Naive B cell (primary cell): ENCODE results near the gene EVI2B. TPM values are rescaled to one million over a fixed set of nuclear protein-coding genes. Genes with fewer than 3 reads are reported as not detected.
"Not testable (repeated sequence)": the region's sequence is repeated elsewhere in the genome, so short reads cannot be mapped to it uniquely, and the experiment has no call there.

Experiments used
- ATAC-seq, 2 donors: fragments of 150-1000 bp; cut with Tn5 transposase; 2 replicates each; pipeline ENCODE4 v1.10.0; 2021; ENCODE audit warnings: low read depth in 2 of 2, mild to moderate bottlenecking in 2 of 2, moderate library complexity in 2 of 2
- DNase-seq: peaks from one replicate; pipeline ENCODE4 v3.0.0; 2022
- H3K27ac Mint-ChIP-seq, 6 donors: one replicate each; pipeline ENCODE4 v1.8.0; 2020 to 2022; ENCODE audit warnings: mild to moderate bottlenecking in 6 of 6, mixed read lengths in 6 of 6, moderate library complexity in 5 of 6, inconsistent platforms in 2 of 6
- H3K27me3 Mint-ChIP-seq, 3 donors: one replicate each; pipeline ENCODE4 v1.8.0; 2021 to 2022; ENCODE audit warnings: mixed read lengths in 3 of 3, mild to moderate bottlenecking in 1 of 3
- H3K36me3 Mint-ChIP-seq, 2 donors: one replicate each; pipeline ENCODE4 v1.8.0; 2020 to 2022; ENCODE audit warnings: mixed read lengths in 2 of 2, inconsistent platforms in 1 of 2, mild to moderate bottlenecking in 1 of 2
- H3K4me1 Mint-ChIP-seq, 3 donors: one replicate each; pipeline ENCODE4 v1.8.0; 2020 to 2022; ENCODE audit warnings: mixed read lengths in 3 of 3, inconsistent platforms in 1 of 3, mild to moderate bottlenecking in 1 of 3, moderate library complexity in 1 of 3
- H3K4me3 Mint-ChIP-seq, 8 donors: one replicate each; pipeline ENCODE4 v1.8.0; 2020 to 2022; ENCODE audit warnings: mild to moderate bottlenecking in 8 of 8, mixed read lengths in 8 of 8, moderate library complexity in 8 of 8, inconsistent platforms in 2 of 8
- H3K9me3 Mint-ChIP-seq, 7 donors: one replicate each; pipeline ENCODE4 v1.8.0; 2020 to 2022; ENCODE audit warnings: mixed read lengths in 7 of 7, mild to moderate bottlenecking in 5 of 7, inconsistent platforms in 2 of 7, moderate library complexity in 1 of 7
- polyA plus RNA-seq, 6 donors: library from polyadenylated mRNA; unstranded; fragments of 300-500 nt; fragmentation: Illumina TruSeq; gene quantifications; one replicate each; pipeline ENCODE4 v1.2.3, GENCODE V29; 2021; ENCODE audit warnings: low read depth in 6 of 6

The EVI2B gene
- polyA plus RNA-seq, 6 donors from 2014 or later: 146 to 201 (median 184) TPM

- ATAC-seq (no peak), DNase-seq (no peak)
- H3K27me3 Mint-ChIP-seq: no peaks in the 10 kb centered on the region
- peaks cover 0 to 5% (median 0%) of the 10 kb centered on the region in 7 donors for H3K9me3 Mint-ChIP-seq
- H3K4me1 Mint-ChIP-seq: peaks cover 55 to 83% (median 74%) of the 10 kb centered on the region in 3 donors
- peak overlapping the region in 1 of 6 donors; percentile 92 for H3K27ac Mint-ChIP-seq
- H3K4me3 Mint-ChIP-seq: peak overlapping the region in 7 of 8 donors; percentile 72 to 99 (median 93)
- peaks cover 34 to 48% of the 10 kb centered on the region in 2 donors for H3K36me3 Mint-ChIP-seq
Observed at GRCh38 chr17:31307640-31308039, 6.2 kb downstream of the EVI2B start.

GRCh38 chr17:31299624-31300023 is 14.2 kb downstream of the EVI2B start:
- peaks cover 17 to 18% of the 10 kb centered on the region in 2 donors for H3K36me3 Mint-ChIP-seq
- ATAC-seq (no peak), DNase-seq (no peak)
- H3K4me1 Mint-ChIP-seq: peaks cover 23 to 32% (median 32%) of the 10 kb centered on the region in 3 donors
- no peak overlapping the region for H3K4me3 Mint-ChIP-seq
- peaks cover 0 to 2% (median 0%) of the 10 kb centered on the region in 7 donors for H3K9me3 Mint-ChIP-seq
- H3K27me3 Mint-ChIP-seq: no peaks in the 10 kb centered on the region
- H3K27ac Mint-ChIP-seq: no peak overlapping the region

- no peaks in the 10 kb centered on the region for H3K36me3 Mint-ChIP-seq
- DNase-seq (no peak), ATAC-seq (no peak)
- H3K4me1 Mint-ChIP-seq: peaks cover 13 to 15% (median 13%) of the 10 kb centered on the region in 3 donors
- H3K4me3 Mint-ChIP-seq: no peak within 1 kb of the TSS
- H3K9me3 Mint-ChIP-seq: no peaks in the 10 kb centered on the region
- no peaks in the 10 kb centered on the region for H3K27me3 Mint-ChIP-seq
- no peak within 1 kb of the TSS for H3K27ac Mint-ChIP-seq
Observed at GRCh38 chr17:31297090-31297489, 16.8 kb downstream of the EVI2B start, which contains the start of gene OMG. Gene OMG, minus strand, starts transcription at chr17:31297239. Its CDS starts 908 bp downstream, at chr17:31296331.

- Mint-ChIP-seq H3K4me1 (peaks cover 6 to 7% (median 7%) of the 10 kb centered on the region in 3 donors), H3K36me3 (peaks cover 0 to 5% of the 10 kb centered on the region in 2 donors), H3K27me3 (no peaks in the 10 kb centered on the region), H3K9me3 (no peaks in the 10 kb centered on the region), H3K4me3 (no peak overlapping the region), H3K27ac (no peak overlapping the region)
- DNase-seq (no peak), ATAC-seq (no peak)
Observed at GRCh38 chr17:31296142-31296541, 17.7 kb downstream of the EVI2B start.

- no peaks in the 10 kb centered on the region for H3K9me3 Mint-ChIP-seq
- no peak overlapping the region for H3K27ac Mint-ChIP-seq
- peaks cover 0 to 4% (median 4%) of the 10 kb centered on the region in 3 donors for H3K4me1 Mint-ChIP-seq
- peaks cover 0 to 5% of the 10 kb centered on the region in 2 donors for H3K36me3 Mint-ChIP-seq
- no peaks in the 10 kb centered on the region for H3K27me3 Mint-ChIP-seq
- no peak for DNase-seq
- H3K4me3 Mint-ChIP-seq: no peak overlapping the region
- no peak for ATAC-seq
Observed at GRCh38 chr17:31295489-31295871, 18.4 kb downstream of the EVI2B start.

- DNase-seq (no peak), ATAC-seq (no peak)
- H3K27ac Mint-ChIP-seq: no peak overlapping the region
- no peak overlapping the region for H3K4me3 Mint-ChIP-seq
- H3K4me1 Mint-ChIP-seq: peaks cover 0 to 7% (median 4%) of the 10 kb centered on the region in 3 donors
- no peaks in the 10 kb centered on the region for H3K27me3 Mint-ChIP-seq
- peaks cover 0 to 5% of the 10 kb centered on the region in 2 donors for H3K36me3 Mint-ChIP-seq
- H3K9me3 Mint-ChIP-seq: no peaks in the 10 kb centered on the region
Observed at GRCh38 chr17:31294820-31295488, 18.9 kb downstream of the EVI2B start.

GRCh38 chr17:31294231-31294630 is 19.6 kb downstream of the EVI2B start:
- Mint-ChIP-seq H3K27ac (no peak overlapping the region), H3K4me3 (no peak overlapping the region), H3K9me3 (no peaks in the 10 kb centered on the region), H3K27me3 (no peaks in the 10 kb centered on the region), H3K4me1 (peaks cover 0 to 4% (median 3%) of the 10 kb centered on the region in 3 donors), H3K36me3 (peaks cover 0 to 5% of the 10 kb centered on the region in 2 donors)
- ATAC-seq (no peak), DNase-seq (no peak)

GRCh38 chr17:31293581-31293980 is 20.3 kb downstream of the EVI2B start:
- DNase-seq: no peak
- H3K4me1 Mint-ChIP-seq: peaks cover 0 to 4% (median 3%) of the 10 kb centered on the region in 3 donors
- ATAC-seq: no peak
- H3K27me3 Mint-ChIP-seq: no peaks in the 10 kb centered on the region
- peaks cover 0 to 5% of the 10 kb centered on the region in 2 donors for H3K36me3 Mint-ChIP-seq
- no peak overlapping the region for H3K4me3 Mint-ChIP-seq
- H3K27ac Mint-ChIP-seq: peak overlapping the region in 1 of 6 donors; percentile 66
- H3K9me3 Mint-ChIP-seq: no peaks in the 10 kb centered on the region

- no peaks in the 10 kb centered on the region for H3K9me3 Mint-ChIP-seq
- no peaks in the 10 kb centered on the region for H3K27me3 Mint-ChIP-seq
- H3K27ac Mint-ChIP-seq: no peak overlapping the region
- H3K4me1 Mint-ChIP-seq: peaks cover 0 to 4% (median 3%) of the 10 kb centered on the region in 3 donors
- no peak for ATAC-seq
- no peak for DNase-seq
- no peak overlapping the region for H3K4me3 Mint-ChIP-seq
- H3K36me3 Mint-ChIP-seq: peaks cover 0 to 5% of the 10 kb centered on the region in 2 donors
Observed at GRCh38 chr17:31291820-31292219, 22.0 kb downstream of the EVI2B start.

GRCh38 chr17:31289790-31290189 is 24.1 kb downstream of the EVI2B start:
- Mint-ChIP-seq H3K4me3 (no peak overlapping the region), H3K9me3 (no peaks in the 10 kb centered on the region), H3K4me1 (peaks cover 0 to 3% (median 0%) of the 10 kb centered on the region in 3 donors), H3K27ac (peak overlapping the region in 1 of 6 donors; percentile 15), H3K36me3 (peaks cover 0 to 5% of the 10 kb centered on the region in 2 donors), H3K27me3 (no peaks in the 10 kb centered on the region)
- DNase-seq: no peak
- ATAC-seq: no peak

GRCh38 chr17:31287932-31288331 is 25.9 kb downstream of the EVI2B start:
- H3K4me3 Mint-ChIP-seq, H3K27me3 Mint-ChIP-seq, H3K4me1 Mint-ChIP-seq, DNase-seq, ATAC-seq, H3K9me3 Mint-ChIP-seq, H3K27ac Mint-ChIP-seq, H3K36me3 Mint-ChIP-seq: not testable (repeated sequence)

- H3K4me1 Mint-ChIP-seq: peaks cover 0 to 3% (median 0%) of the 10 kb centered on the region in 3 donors
- H3K27me3 Mint-ChIP-seq: no peaks in the 10 kb centered on the region
- H3K27ac Mint-ChIP-seq: no peak overlapping the region
Observed at GRCh38 chr17:31286587-31286986, 27.3 kb downstream of the EVI2B start.

GRCh38 chr17:31283841-31284240 is 30.0 kb downstream of the EVI2B start:
- Mint-ChIP-seq H3K36me3 (no peaks in the 10 kb centered on the region), H3K27me3 (no peaks in the 10 kb centered on the region), H3K9me3 (peaks cover 0 to 3% (median 0%) of the 10 kb centered on the region in 7 donors), H3K27ac (no peak overlapping the region), H3K4me1 (no peaks in the 10 kb centered on the region), H3K4me3 (no peak overlapping the region)
- ATAC-seq: no peak
- no peak for DNase-seq

More at GRCh38 chr17:31286587-31286986, 27.3 kb downstream of the EVI2B start:
- ATAC-seq (no peak), DNase-seq (no peak)
- Mint-ChIP-seq H3K4me3 (no peak overlapping the region), H3K36me3 (peaks cover 0 to under 1% of the 10 kb centered on the region in 2 donors), H3K9me3 (peaks cover 0 to 3% (median 0%) of the 10 kb centered on the region in 7 donors)

GRCh38 chr17:31281061-31281460 is 32.8 kb downstream of the EVI2B start:
- H3K4me3 Mint-ChIP-seq: no peak overlapping the region
- H3K36me3 Mint-ChIP-seq: peaks cover 0 to 13% of the 10 kb centered on the region in 2 donors
- peaks cover 0 to 3% (median 0%) of the 10 kb centered on the region in 7 donors for H3K9me3 Mint-ChIP-seq
- H3K27me3 Mint-ChIP-seq: no peaks in the 10 kb centered on the region
- DNase-seq (no peak), ATAC-seq (no peak)
- no peaks in the 10 kb centered on the region for H3K4me1 Mint-ChIP-seq
- H3K27ac Mint-ChIP-seq: no peak overlapping the region
